Caki2 (cell line): Measurements from ENCODE around the gene SH3YL1. TPM values are rescaled to one million over a fixed set of nuclear protein-coding genes. Genes with fewer than 3 reads are reported as not detected.

Experiments used
- DNase-seq: peaks from one replicate; pipeline ENCODE4 v3.0.0-alpha.2; 2015; ENCODE audit warnings: low read depth
- in situ Hi-C: cut with HindIII; loops from 2 replicates; pipeline ENCODE4 v1.10.0; 2016; ENCODE audit warnings: low sequenced_read_pairs, low pct_unique_long_range_greater_than_20kb, mixed read lengths
- total RNA-seq: library from RNA; depleted of rRNA; stranded (reverse); fragments of >200 nt; shearing (Covaris generic); gene quantifications from 2 replicates; pipeline ENCODE4 v1.2.3, GENCODE V29; 2014; ENCODE audit warnings: low replicate concordance

The SH3YL1 gene
- total RNA-seq, 1 experiment from 2014 or later = 5.7 TPM

- DNase-seq = no peak
- in situ Hi-C loops = no loop called here
These were observed 26.8 kb downstream of the SH3YL1 start for GRCh38 chr2:236993-237539.

- in situ Hi-C loops = no loop called here
These were observed 29.4 kb downstream of the SH3YL1 start for GRCh38 chr2:234421-234820.

GRCh38 chr2:233030-233429, 30.8 kb downstream of the SH3YL1 start:
- DNase-seq = no peak
- in situ Hi-C loops = no loop called here

More at GRCh38 chr2:234421-234820, 29.4 kb downstream of the SH3YL1 start:
- no peak for DNase-seq

- no peak for DNase-seq
- in situ Hi-C loops = no loop called here
These were observed 32.2 kb downstream of the SH3YL1 start for GRCh38 chr2:231521-232185.

- in situ Hi-C loops = no loop called here
- no peak for DNase-seq
These were observed 35.1 kb downstream of the SH3YL1 start for GRCh38 chr2:228518-229278.

- DNase-seq = no peak
- in situ Hi-C loops = no loop called here
These were observed 35.7 kb downstream of the SH3YL1 start for GRCh38 chr2:228115-228514.

GRCh38 chr2:223971-224760, 39.7 kb downstream of the SH3YL1 start:
- no peak for DNase-seq
- in situ Hi-C loops = no loop called here

GRCh38 chr2:223451-223850, 40.4 kb downstream of the SH3YL1 start:
- in situ Hi-C loops = no loop called here
- DNase-seq = no peak

GRCh38 chr2:216068-216467, 47.8 kb downstream of the SH3YL1 start:
- in situ Hi-C loops = no loop called here
- DNase-seq = no peak

GRCh38 chr2:213932-214693, 49.7 kb downstream of the SH3YL1 start:
- in situ Hi-C loops = no loop called here

GRCh38 chr2:211486-212184, 52.2 kb downstream of the SH3YL1 start:
- in situ Hi-C loops = no loop called here
- DNase-seq = no peak

More at GRCh38 chr2:213932-214693, 49.7 kb downstream of the SH3YL1 start:
- DNase-seq = no peak

- DNase-seq = no peak
These were observed 53.2 kb downstream of the SH3YL1 start for GRCh38 chr2:210660-211059.

GRCh38 chr2:209470-209869, 54.4 kb downstream of the SH3YL1 start:
- no peak for DNase-seq
- in situ Hi-C loops = no loop called here

More at GRCh38 chr2:210660-211059, 53.2 kb downstream of the SH3YL1 start:
- in situ Hi-C loops = no loop called here

GRCh38 chr2:208335-208734, 55.5 kb downstream of the SH3YL1 start:
- in situ Hi-C loops = no loop called here

GRCh38 chr2:203984-204383, 59.8 kb downstream of the SH3YL1 start:
- no peak for DNase-seq
- in situ Hi-C loops = no loop called here

More at GRCh38 chr2:208335-208734, 55.5 kb downstream of the SH3YL1 start:
- DNase-seq = no peak

GRCh38 chr2:203401-203800, 60.4 kb downstream of the SH3YL1 start:
- in situ Hi-C loops = no loop called here
- DNase-seq = no peak

- in situ Hi-C loops = no loop called here
- DNase-seq = no peak
These were observed 60.9 kb downstream of the SH3YL1 start for GRCh38 chr2:202945-203344.
